HEK293T (cell line): ENCODE data around the gene INCENP.

Experiments
- CTCF ChIA-PET: fragments of 350-600 bp; formaldehyde crosslinking; extraction: SDS; loops from one replicate; lab custom pipeline; 2021; ENCODE audit warnings: antibody characterized with exemption, inconsistent platforms; lab: Yijun Ruan, JAX
- POLR2A ChIA-PET: fragments of 350-600 bp; formaldehyde crosslinking; extraction: SDS; loops from one replicate; lab custom pipeline; 2020; ENCODE audit warnings: antibody characterized with exemption, inconsistent platforms; lab: Yijun Ruan, JAX
- DNase-seq: peaks from one replicate; pipeline ENCODE4 v3.0.0; 2012; ENCODE audit warnings: mixed read lengths; ENCODE audit errors: extremely low spot score
- ARNT ChIP-seq: fragments of 450-650 bp; IDR thresholded peaks from 2 replicates; pipeline ENCODE4 v1.6.1; 2017; ENCODE audit warnings: mild to moderate bottlenecking
- BHLHE40 ChIP-seq: fragments of 450-650 bp; IDR thresholded peaks from 2 replicates; pipeline ENCODE4 v1.6.1; 2016; ENCODE audit warnings: mild to moderate bottlenecking, moderate library complexity, borderline replicate concordance
- CTBP1 ChIP-seq: fragments of 450-650 bp; IDR thresholded peaks from 2 replicates; pipeline ENCODE4 v1.6.1; 2016; ENCODE audit warnings: borderline replicate concordance
- ELF4 ChIP-seq: fragments of 450-650 bp; IDR thresholded peaks from 2 replicates; pipeline ENCODE4 v1.6.1; 2017; ENCODE audit warnings: antibody characterized with exemption
- FOXA1 ChIP-seq: fragments of 450-650 bp; IDR thresholded peaks from 2 replicates; pipeline ENCODE4 v1.6.1; 2016; ENCODE audit warnings: mild to moderate bottlenecking
- FOXK2 ChIP-seq: fragments of 450-650 bp; IDR thresholded peaks from 2 replicates; pipeline ENCODE4 v1.6.1; 2016; ENCODE audit warnings: mild to moderate bottlenecking
- FOXM1 ChIP-seq: fragments of 450-650 bp; IDR thresholded peaks from 2 replicates; pipeline ENCODE4 v1.6.1; 2017; ENCODE audit warnings: mild to moderate bottlenecking, borderline replicate concordance
- HDGF ChIP-seq: fragments of 450-650 bp; IDR thresholded peaks from 2 replicates; pipeline ENCODE4 v1.6.1; 2017; ENCODE audit warnings: antibody characterized with exemption, borderline replicate concordance
- L3MBTL2 ChIP-seq: fragments of 450-650 bp; conservative IDR thresholded peaks from 2 replicates; pipeline ENCODE4 v1.6.1; 2016; ENCODE audit warnings: mild to moderate bottlenecking
- LEF1 ChIP-seq: fragments of 450-650 bp; IDR thresholded peaks from 2 replicates; pipeline ENCODE4 v1.6.1; 2017; ENCODE audit warnings: mild to moderate bottlenecking, borderline replicate concordance
- NFRKB ChIP-seq: fragments of 450-650 bp; IDR thresholded peaks from 2 replicates; pipeline ENCODE4 v1.6.1; 2016; ENCODE audit warnings: mild to moderate bottlenecking, moderate library complexity
- SP1 ChIP-seq: fragments of 450-650 bp; IDR thresholded peaks from 2 replicates; pipeline ENCODE4 v1.6.1; 2017
- SUZ12 ChIP-seq: fragments of 450-650 bp; IDR thresholded peaks from 2 replicates; pipeline ENCODE4 v1.6.1; 2016; ENCODE audit warnings: mild to moderate bottlenecking
- TARDBP ChIP-seq: fragments of 450-650 bp; IDR thresholded peaks from 2 replicates; pipeline ENCODE4 v1.6.1; 2016
- ZNF384 ChIP-seq: fragments of 450-650 bp; IDR thresholded peaks from 2 replicates; pipeline ENCODE4 v1.6.1; 2016
- TF ChIP-seq, protein P1 (sequence below): fragments of 450-650 bp; IDR thresholded peaks from 2 replicates; pipeline ENCODE4 v1.6.1; 2016

INCENP gene

DNA sequence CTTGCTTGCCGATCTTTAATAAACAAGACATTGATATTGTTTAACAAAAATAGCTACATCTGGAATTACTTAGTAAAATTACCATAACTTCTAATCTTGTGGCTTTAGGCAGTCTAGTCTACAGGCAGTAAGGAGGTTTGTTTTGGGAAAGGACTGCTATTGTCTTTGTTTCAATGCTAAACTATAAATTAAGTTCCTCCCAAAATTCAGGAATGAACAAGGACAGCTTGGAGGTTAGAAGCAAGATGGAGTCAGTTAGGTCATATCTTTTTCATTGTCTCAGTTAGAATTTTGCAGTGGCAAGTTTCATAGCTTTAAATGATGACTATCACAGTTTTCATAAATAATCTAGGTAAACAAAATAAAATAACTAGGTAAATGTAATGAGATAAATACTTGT, 36.1 kb upstream of the INCENP start:
- TF ChIP-seq ELF4: no peak
- no peak for TF ChIP-seq FOXK2
- no peak for TF ChIP-seq TARDBP
- TF ChIP-seq BHLHE40: no peak
- TF ChIP-seq SP1: no peak
- no peak for TF ChIP-seq LEF1
- TF ChIP-seq L3MBTL2: no peak
- TF ChIP-seq ARNT: no peak
- no peak for TF ChIP-seq HDGF
- no peak for TF ChIP-seq NFRKB
- TF ChIP-seq, protein P1, sequence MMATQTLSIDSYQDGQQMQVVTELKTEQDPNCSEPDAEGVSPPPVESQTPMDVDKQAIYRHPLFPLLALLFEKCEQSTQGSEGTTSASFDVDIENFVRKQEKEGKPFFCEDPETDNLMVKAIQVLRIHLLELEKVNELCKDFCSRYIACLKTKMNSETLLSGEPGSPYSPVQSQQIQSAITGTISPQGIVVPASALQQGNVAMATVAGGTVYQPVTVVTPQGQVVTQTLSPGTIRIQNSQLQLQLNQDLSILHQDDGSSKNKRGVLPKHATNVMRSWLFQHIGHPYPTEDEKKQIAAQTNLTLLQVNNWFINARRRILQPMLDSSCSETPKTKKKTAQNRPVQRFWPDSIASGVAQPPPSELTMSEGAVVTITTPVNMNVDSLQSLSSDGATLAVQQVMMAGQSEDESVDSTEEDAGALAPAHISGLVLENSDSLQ: no peak
- no peak for TF ChIP-seq FOXA1
- TF ChIP-seq SUZ12: no peak
- TF ChIP-seq CTBP1: no peak
- TF ChIP-seq FOXM1: no peak
- TF ChIP-seq ZNF384: no peak
- ChIA-PET CTCF (no interaction called here), POLR2A (no interaction called here)
- no peak for DNase-seq

DNA sequence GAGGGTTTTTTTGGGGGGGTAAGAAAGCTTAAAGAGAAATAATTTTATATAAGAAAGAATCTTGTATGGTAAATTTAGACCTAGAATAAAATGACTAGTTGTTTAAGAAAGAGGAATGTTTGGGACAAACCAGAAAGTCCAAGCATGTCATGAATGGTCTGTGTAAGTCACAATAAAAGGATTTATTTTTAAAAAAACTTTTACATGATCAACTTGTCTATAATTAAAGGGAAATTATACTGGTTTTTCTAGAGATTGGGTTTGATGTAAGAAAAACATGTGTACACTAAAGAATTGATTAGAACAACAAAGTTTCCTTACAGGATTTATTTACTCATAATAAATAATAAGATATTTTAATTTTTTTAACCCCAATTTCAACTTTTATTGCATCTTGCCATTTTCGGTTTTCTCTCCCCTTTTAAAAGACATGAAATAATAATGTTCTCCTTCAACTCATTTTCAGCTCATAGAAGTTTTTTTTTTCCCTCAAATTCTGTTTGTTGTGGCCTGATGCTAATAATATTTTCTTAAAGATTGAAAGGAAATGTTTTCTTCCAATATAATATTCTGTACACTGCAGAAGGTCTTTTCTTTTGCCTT, 35.4 kb upstream of the INCENP start:
- no peak for DNase-seq
- TF ChIP-seq ARNT (no peak), TARDBP (no peak), HDGF (no peak), FOXK2 (no peak), BHLHE40 (no peak), FOXA1 (no peak), SP1 (no peak), NFRKB (no peak), CTBP1 (no peak), FOXM1 (no peak), L3MBTL2 (no peak), ZNF384 (no peak), SUZ12 (no peak), ELF4 (no peak), LEF1 (no peak)
- TF ChIP-seq, protein P1: no peak
- ChIA-PET CTCF (no interaction called here), POLR2A (no interaction called here)

DNA sequence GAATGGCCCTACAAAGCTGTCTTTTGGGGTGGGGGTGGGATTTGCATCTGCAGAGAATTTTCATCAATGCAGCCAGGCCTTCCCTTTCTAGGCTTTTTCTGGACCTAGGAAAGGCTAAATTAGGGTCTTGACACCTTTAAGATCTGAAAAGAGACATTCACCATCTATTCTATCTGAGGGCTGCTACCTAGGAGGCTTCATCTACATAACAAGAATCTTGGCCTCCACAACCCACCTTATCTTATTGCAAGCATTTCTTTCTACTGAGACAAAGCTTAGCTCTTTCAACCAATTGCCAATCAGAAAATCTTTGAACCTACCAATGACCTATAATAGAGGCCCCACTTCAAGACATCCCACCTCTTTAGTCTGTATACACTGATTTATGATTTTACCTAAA, 20.7 kb upstream of the INCENP start:
- POLR2A ChIA-PET: no interaction called here
- no peak for TF ChIP-seq SUZ12
- DNase-seq: no peak
- CTCF ChIA-PET: interaction anchor here (1.4 kb wide), 1 partner anchor 205 kb away, joined by 7 read pairs; no protein-coding TSS in a partner anchor

DNA sequence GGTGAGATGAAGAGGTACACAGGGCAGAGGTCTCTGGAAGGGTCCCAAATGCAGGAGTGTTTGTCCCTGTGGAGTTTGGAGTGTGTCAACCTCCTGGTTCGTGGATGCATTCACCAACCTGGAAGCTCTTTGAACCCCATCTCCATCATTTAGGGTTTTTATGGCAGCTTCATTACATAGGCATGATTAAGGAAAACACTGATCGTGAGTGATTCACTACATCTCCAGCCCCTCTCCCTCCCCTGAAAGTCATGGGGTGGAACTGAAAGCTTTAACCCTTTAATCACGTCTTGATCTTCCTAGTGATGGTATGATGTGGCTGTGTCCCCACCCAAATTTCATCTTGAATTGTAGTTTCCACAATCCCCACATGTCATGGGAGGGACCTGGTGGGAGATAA, 19.8 kb upstream of the INCENP start:
- POLR2A ChIA-PET: no interaction called here
- CTCF ChIA-PET: interaction anchor here (1.4 kb wide), 1 partner anchor 206 kb away, joined by 7 read pairs; no protein-coding TSS in a partner anchor

DNA sequence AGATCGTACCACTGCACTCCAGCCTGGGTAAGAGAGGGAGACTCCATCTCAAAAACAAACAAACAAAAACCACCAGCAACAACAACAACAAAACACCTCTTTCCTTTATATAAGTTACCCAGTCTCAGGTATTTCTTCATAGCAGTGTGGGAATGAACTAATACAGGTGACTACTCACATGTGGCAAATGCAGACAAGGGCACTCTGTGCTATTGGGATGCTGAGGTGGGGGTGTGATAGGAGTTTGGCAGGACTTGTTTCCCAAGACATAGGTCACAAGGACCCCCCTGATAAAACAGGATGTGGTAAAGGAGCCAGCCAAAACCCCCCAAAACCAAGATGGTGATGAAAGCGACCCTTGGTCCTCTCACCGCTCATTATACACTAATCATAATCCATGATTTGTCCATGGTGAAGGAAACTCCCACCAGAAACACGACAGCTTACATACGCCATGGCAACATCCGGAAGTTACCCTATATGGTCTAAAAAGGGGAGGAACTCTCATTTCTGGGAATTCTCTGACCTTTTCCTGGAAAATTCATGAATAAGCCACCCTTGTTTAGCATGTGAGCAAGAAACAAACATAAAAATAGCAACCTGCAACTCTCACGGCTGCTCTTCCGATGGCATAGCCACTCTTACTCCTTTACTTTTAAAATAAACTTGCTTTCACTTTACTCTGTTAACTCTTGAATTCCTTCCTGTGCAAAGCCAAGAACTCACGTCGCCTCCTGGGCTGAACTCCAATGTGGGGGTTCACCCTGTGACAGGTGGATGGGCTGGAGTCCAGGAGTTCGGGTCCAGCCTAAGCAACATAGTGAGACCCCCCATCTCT, 18.8 kb upstream of the INCENP start:
- ChIA-PET POLR2A (no interaction called here), CTCF (no interaction called here)
- DNase-seq: no peak
- TF ChIP-seq HDGF (no peak), FOXM1 (no peak), BHLHE40 (no peak), L3MBTL2 (no peak), SP1 (no peak), FOXA1 (no peak), ZNF384 (no peak), ARNT (no peak), TARDBP (no peak), SUZ12 (no peak)

More for the DNA sequence above, 19.8 kb upstream of the INCENP start:
- DNase-seq: no peak
- TF ChIP-seq NFRKB (no peak), FOXM1 (no peak), ELF4 (no peak)

DNA sequence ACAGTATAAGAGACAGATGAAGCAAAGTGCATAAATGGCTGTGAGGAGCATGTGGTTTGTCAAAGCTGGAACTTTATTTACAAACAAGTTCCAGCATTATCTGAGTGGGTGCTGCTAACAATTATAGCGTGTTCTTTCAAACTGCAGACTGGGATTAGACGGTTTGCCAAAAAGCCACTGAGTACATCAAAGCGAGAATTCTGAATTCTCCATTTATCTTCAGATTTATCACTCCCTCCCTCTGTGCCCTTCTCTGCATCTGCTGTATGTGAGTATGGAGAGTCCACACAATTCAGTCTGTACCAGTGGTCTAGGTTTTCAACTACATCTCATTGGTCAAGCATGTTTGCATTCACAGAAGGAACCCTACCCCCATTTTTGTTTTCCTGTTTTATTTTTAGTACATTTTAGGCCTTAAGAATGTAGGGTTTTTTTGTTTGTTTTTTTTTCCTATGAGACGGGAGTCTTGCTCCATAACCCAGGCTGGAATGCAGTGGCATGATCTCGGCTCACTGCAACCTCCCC, 18.1 kb upstream of the INCENP start:
- POLR2A ChIA-PET: no interaction called here
- DNase-seq: no peak
- TF ChIP-seq, protein P1: no peak
- no peak for TF ChIP-seq CTBP1
- TF ChIP-seq HDGF: no peak
- TF ChIP-seq SUZ12: no peak
- no peak for TF ChIP-seq LEF1
- TF ChIP-seq SP1: no peak
- TF ChIP-seq TARDBP: no peak
- CTCF ChIA-PET: interaction anchor here (0.6 to 2.9 kb wide), 5 partner anchors 18 to 235 kb away, joined by 3 to 19 read pairs (median 4); partner anchors contain the start of gene INCENP
